Neural progenitor cell (in vitro differentiated cells): ENCODE measurements around the gene LONRF2. TPM values are rescaled to one million over a fixed set of nuclear protein-coding genes. Genes with fewer than 3 reads are reported as not detected.

Experiments used
- DNase-seq: peaks from one replicate; pipeline ENCODE4 v3.0.0-alpha.2; 2016; ENCODE audit warnings: low spot score
- H2AFZ ChIP-seq: fragments of 200-600 bp; sonication (generic); replicated peaks from 2 replicates; pipeline ENCODE4 v1.6.1; 2016; ENCODE audit warnings: antibody characterized with exemption
- H3F3A ChIP-seq: fragments of 200-600 bp; sonication (generic); 2 replicates; pipeline ENCODE4 v1.6.1; 2016; ENCODE audit warnings: antibody characterized with exemption, low read depth
- H3K27ac ChIP-seq: fragments of 200-600 bp; sonication (generic); 2 replicates; pipeline ENCODE4 v1.5.1; 2016; ENCODE audit warnings: mild to moderate bottlenecking
- H3K27me3 ChIP-seq: fragments of 200-600 bp; sonication (generic); 2 replicates; pipeline ENCODE4 v1.6.1; 2016; ENCODE audit warnings: mild to moderate bottlenecking, moderate library complexity
- H3K36me3 ChIP-seq: fragments of 200-600 bp; sonication (generic); 2 replicates; pipeline ENCODE4 v1.5.1; 2016
- H3K4me1 ChIP-seq: fragments of 200-600 bp; sonication (generic); 2 replicates; pipeline ENCODE4 v1.6.1; 2016; ENCODE audit warnings: mixed run types
- H3K4me2 ChIP-seq: fragments of 200-600 bp; sonication (generic); 2 replicates; pipeline ENCODE4 v1.6.1; 2016
- H3K4me3 ChIP-seq: fragments of 200-600 bp; sonication (generic); 2 replicates; pipeline ENCODE4 v1.5.1; 2016
- H3K79me2 ChIP-seq: fragments of 200-600 bp; sonication (generic); 2 replicates; pipeline ENCODE4 v1.6.1; 2016; ENCODE audit warnings: low read depth
- H3K9ac ChIP-seq: fragments of 200-600 bp; sonication (generic); 2 replicates; pipeline ENCODE4 v1.6.1; 2016
- H3K9me3 ChIP-seq: fragments of 200-600 bp; sonication (generic); 2 replicates; pipeline ENCODE4 v1.5.1; 2016; ENCODE audit warnings: low read depth
- H4K20me1 ChIP-seq: fragments of 200-600 bp; sonication (generic); 2 replicates; pipeline ENCODE4 v1.6.1; 2016; ENCODE audit warnings: low read depth
- H3K27ac Mint-ChIP-seq: 3 replicates; pipeline ENCODE4 v1.8.0; 2021; ENCODE audit warnings: mixed read lengths
- H3K27me3 Mint-ChIP-seq: 2 replicates; pipeline ENCODE4 v1.8.0; 2022; ENCODE audit warnings: low read depth, mild to moderate bottlenecking, inconsistent platforms, moderate library complexity, mixed read lengths; ENCODE audit not compliant: insufficient read depth
- H3K36me3 Mint-ChIP-seq: 3 replicates; pipeline ENCODE4 v1.8.0; 2021; ENCODE audit warnings: mixed read lengths
- H3K4me1 Mint-ChIP-seq: 3 replicates; pipeline ENCODE4 v1.8.0; 2021; ENCODE audit warnings: mixed read lengths
- H3K4me3 Mint-ChIP-seq: 3 replicates; pipeline ENCODE4 v1.8.0; 2021; ENCODE audit warnings: mild to moderate bottlenecking, moderate library complexity, mixed read lengths
- H3K9me3 Mint-ChIP-seq: 3 replicates; pipeline ENCODE4 v1.8.0; 2020; ENCODE audit warnings: mixed read lengths
- EZH2 ChIP-seq: fragments of 200-600 bp; sonication (generic); IDR thresholded peaks from 2 replicates; pipeline ENCODE4 v1.6.1; 2017; ENCODE audit warnings: antibody characterized with exemption, mild to moderate bottlenecking, moderate library complexity
- EZH2phosphoT487 ChIP-seq: fragments of 200-600 bp; sonication (generic); IDR thresholded peaks from 2 replicates; pipeline ENCODE4 v1.6.1; 2017; ENCODE audit warnings: antibody characterized with exemption
- total RNA-seq: library from RNA; depleted of rRNA; stranded (reverse); fragments of >200 nt; gene quantifications from 2 replicates; pipeline ENCODE4 v1.2.3, GENCODE V29; 2015; ENCODE audit warnings: low replicate concordance
- TF ChIP-seq, protein P1 (sequence below): fragments of 200-600 bp; sonication (generic); IDR thresholded peaks from 2 replicates; pipeline ENCODE4 v1.5.1; 2017; ENCODE audit warnings: antibody characterized with exemption, mild to moderate bottlenecking

Gene LONRF2
- total RNA-seq, 1 donor from 2014 or later: 0.37 TPM

- no peaks in the 10 kb centered on the region for H3K79me2 ChIP-seq
- no peak overlapping the region for H3K4me3 ChIP-seq
- no peaks in the 10 kb centered on the region for H3K4me1 ChIP-seq
- Mint-ChIP-seq H3K9me3 (peaks cover 8% of the 10 kb centered on the region), H3K27ac (no peak overlapping the region), H3K36me3 (peaks cover 23% of the 10 kb centered on the region), H3K4me3 (no peak overlapping the region), H3K4me1 (peaks cover 3% of the 10 kb centered on the region), H3K27me3 (no peaks in the 10 kb centered on the region)
- no peaks in the 10 kb centered on the region for H3K9me3 ChIP-seq
- no peak overlapping the region for H3K27ac ChIP-seq
- no peak overlapping the region for H3K9ac ChIP-seq
- H4K20me1 ChIP-seq: no peaks in the 10 kb centered on the region
- TF ChIP-seq EZH2phosphoT487 (no peak), EZH2 (no peak)
- no peaks in the 10 kb centered on the region for H3K36me3 ChIP-seq
- no peak for DNase-seq
- no peaks in the 10 kb centered on the region for H3K27me3 ChIP-seq
- H2AFZ ChIP-seq: no peak overlapping the region
- no peaks in the 10 kb centered on the region for H3F3A ChIP-seq
- no peak overlapping the region for H3K4me2 ChIP-seq
These were observed 22.8 kb downstream of the LONRF2 start for GRCh38 chr2:100299548-100299947.

DNA sequence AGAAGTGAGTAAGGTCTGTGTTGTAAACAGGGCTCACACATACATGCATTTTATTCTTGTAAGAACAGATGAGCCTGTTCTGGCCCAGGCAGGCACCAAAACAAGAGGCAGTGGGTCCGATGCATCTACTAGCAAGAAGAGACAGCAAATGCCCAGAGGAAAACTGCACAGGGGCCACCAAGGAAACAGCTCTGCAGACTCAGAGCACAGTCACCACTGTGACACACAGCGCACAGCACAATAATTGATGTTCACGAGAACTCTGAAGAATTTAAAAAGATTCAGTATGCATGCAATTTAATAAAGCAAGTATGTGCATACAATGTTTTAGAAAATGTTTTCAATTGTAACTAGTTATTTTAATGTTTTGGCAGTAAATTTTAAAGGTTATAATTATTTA lies 24.8 kb downstream of the LONRF2 start:
- TF ChIP-seq, protein P1, sequence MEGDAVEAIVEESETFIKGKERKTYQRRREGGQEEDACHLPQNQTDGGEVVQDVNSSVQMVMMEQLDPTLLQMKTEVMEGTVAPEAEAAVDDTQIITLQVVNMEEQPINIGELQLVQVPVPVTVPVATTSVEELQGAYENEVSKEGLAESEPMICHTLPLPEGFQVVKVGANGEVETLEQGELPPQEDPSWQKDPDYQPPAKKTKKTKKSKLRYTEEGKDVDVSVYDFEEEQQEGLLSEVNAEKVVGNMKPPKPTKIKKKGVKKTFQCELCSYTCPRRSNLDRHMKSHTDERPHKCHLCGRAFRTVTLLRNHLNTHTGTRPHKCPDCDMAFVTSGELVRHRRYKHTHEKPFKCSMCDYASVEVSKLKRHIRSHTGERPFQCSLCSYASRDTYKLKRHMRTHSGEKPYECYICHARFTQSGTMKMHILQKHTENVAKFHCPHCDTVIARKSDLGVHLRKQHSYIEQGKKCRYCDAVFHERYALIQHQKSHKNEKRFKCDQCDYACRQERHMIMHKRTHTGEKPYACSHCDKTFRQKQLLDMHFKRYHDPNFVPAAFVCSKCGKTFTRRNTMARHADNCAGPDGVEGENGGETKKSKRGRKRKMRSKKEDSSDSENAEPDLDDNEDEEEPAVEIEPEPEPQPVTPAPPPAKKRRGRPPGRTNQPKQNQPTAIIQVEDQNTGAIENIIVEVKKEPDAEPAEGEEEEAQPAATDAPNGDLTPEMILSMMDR: no peak
- no peak for TF ChIP-seq EZH2
- TF ChIP-seq EZH2phosphoT487: no peak
- no peak overlapping the region for H3K4me2 ChIP-seq
- peaks cover 3% of the 10 kb centered on the region for H3K4me1 Mint-ChIP-seq
- no peak overlapping the region for H2AFZ ChIP-seq
- no peak for DNase-seq
- no peaks in the 10 kb centered on the region for H3F3A ChIP-seq
- no peak overlapping the region for H3K27ac Mint-ChIP-seq
- H3K36me3 Mint-ChIP-seq: peaks cover 10% of the 10 kb centered on the region
- no peak overlapping the region for H3K4me3 Mint-ChIP-seq
- H4K20me1 ChIP-seq: no peaks in the 10 kb centered on the region
- H3K4me1 ChIP-seq: no peaks in the 10 kb centered on the region
- H3K27me3 ChIP-seq: no peaks in the 10 kb centered on the region
- H3K79me2 ChIP-seq: no peaks in the 10 kb centered on the region
- H3K9me3 Mint-ChIP-seq: no peaks in the 10 kb centered on the region
- no peaks in the 10 kb centered on the region for H3K9me3 ChIP-seq
- H3K27ac ChIP-seq: no peak overlapping the region
- H3K27me3 Mint-ChIP-seq: no peaks in the 10 kb centered on the region
- H3K9ac ChIP-seq: no peak overlapping the region
- no peaks in the 10 kb centered on the region for H3K36me3 ChIP-seq
- no peak overlapping the region for H3K4me3 ChIP-seq

GRCh38 chr2:100294162-100294497 lies 28.2 kb downstream of the LONRF2 start:
- TF ChIP-seq EZH2 (no peak), EZH2phosphoT487 (no peak)
- TF ChIP-seq, protein P1: no peak
- Mint-ChIP-seq H3K36me3 (peaks cover 10% of the 10 kb centered on the region), H3K9me3 (no peaks in the 10 kb centered on the region), H3K4me1 (no peaks in the 10 kb centered on the region), H3K27ac (no peak overlapping the region), H3K27me3 (no peaks in the 10 kb centered on the region), H3K4me3 (no peak overlapping the region)
- H3K9ac ChIP-seq: no peak overlapping the region
- DNase-seq: no peak
- H3K4me1 ChIP-seq: no peaks in the 10 kb centered on the region
- no peaks in the 10 kb centered on the region for H3F3A ChIP-seq
- no peaks in the 10 kb centered on the region for H3K79me2 ChIP-seq
- no peak overlapping the region for H3K27ac ChIP-seq
- H3K4me3 ChIP-seq: no peak overlapping the region
- H3K4me2 ChIP-seq: no peak overlapping the region
- no peak overlapping the region for H2AFZ ChIP-seq
- H3K36me3 ChIP-seq: no peaks in the 10 kb centered on the region
- H4K20me1 ChIP-seq: no peaks in the 10 kb centered on the region
- no peaks in the 10 kb centered on the region for H3K9me3 ChIP-seq
- no peaks in the 10 kb centered on the region for H3K27me3 ChIP-seq

GRCh38 chr2:100293341-100294161 lies 28.8 kb downstream of the LONRF2 start:
- Histone ChIP-seq H4K20me1 (no peaks in the 10 kb centered on the region), H3K4me3 (no peak overlapping the region), H3K79me2 (no peaks in the 10 kb centered on the region), H3K4me1 (no peaks in the 10 kb centered on the region), H3F3A (no peaks in the 10 kb centered on the region), H3K9ac (no peak overlapping the region), H3K27me3 (no peaks in the 10 kb centered on the region), H3K36me3 (no peaks in the 10 kb centered on the region), H2AFZ (no peak overlapping the region), H3K4me2 (no peak overlapping the region), H3K27ac (no peak overlapping the region), H3K9me3 (no peaks in the 10 kb centered on the region)
- H3K4me1 Mint-ChIP-seq: no peaks in the 10 kb centered on the region
- TF ChIP-seq EZH2phosphoT487 (no peak), EZH2 (no peak)
- TF ChIP-seq, protein P1: no peak
- no peaks in the 10 kb centered on the region for H3K27me3 Mint-ChIP-seq
- no peak overlapping the region for H3K27ac Mint-ChIP-seq
- no peak overlapping the region for H3K4me3 Mint-ChIP-seq
- DNase-seq: no peak
- no peaks in the 10 kb centered on the region for H3K9me3 Mint-ChIP-seq
- peaks cover 7% of the 10 kb centered on the region for H3K36me3 Mint-ChIP-seq
